Upper lobe of left lung (tissue), 6 donors: Measurements from ENCODE around the gene CERK. TPM values are rescaled to one million over a fixed set of nuclear protein-coding genes. Genes with fewer than 3 reads are reported as not detected.

Experiments
- ATAC-seq, 2 donors: fragments of 200-7000 bp; cut with Tn5 transposase; one replicate each; pipeline ENCODE4 v1.9.1; 2022; ENCODE audit warnings: mild to moderate bottlenecking in 2 of 2, moderate library complexity in 2 of 2; ENCODE audit not compliant: low FRiP score in 2 of 2
- DNase-seq, 2 donors: peaks; one replicate each; pipeline ENCODE4 v3.0.0-alpha.2; 2019 to 2020
- H3K27ac ChIP-seq, 4 donors: fragments of 200-600 bp; sonication (generic); one replicate each; pipeline ENCODE4 v1.5.1; 2016 to 2019
- H3K27me3 ChIP-seq, 4 donors: fragments of 200-600 bp; sonication (generic); one replicate each; pipeline ENCODE4 v1.5.1; 2017 to 2019
- H3K36me3 ChIP-seq, 4 donors: fragments of 200-600 bp; sonication (generic); one replicate each; pipeline ENCODE4 v1.5.1; 2016 to 2019
- H3K4me1 ChIP-seq, 4 donors: fragments of 200-600 bp; sonication (generic); one replicate each; pipeline ENCODE4 v1.5.1; 2018 to 2019
- H3K4me3 ChIP-seq, 4 donors: fragments of 200-600 bp; sonication (generic); one replicate each; pipeline ENCODE4 v1.5.1; 2017 to 2019; ENCODE audit warnings: mild to moderate bottlenecking in 2 of 4, moderate library complexity in 1 of 4
- H3K9me3 ChIP-seq, 4 donors: fragments of 200-600 bp; sonication (generic); one replicate each; pipeline ENCODE4 v1.5.1; 2018 to 2019
- EP300 ChIP-seq, 4 donors: sonication (generic); formaldehyde crosslinking; IDR thresholded peaks; one replicate each; pipeline ENCODE4 v1.5.1; 2017; ENCODE audit warnings: antibody characterized with exemption in 4 of 4, control low read depth in 2 of 4
- POLR2A ChIP-seq, 4 donors: fragments of 450-650 bp; IDR thresholded peaks; one replicate each; pipeline ENCODE4 v1.5.1; 2016 to 2017; ENCODE audit warnings: antibody characterized with exemption in 4 of 4, mild to moderate bottlenecking in 2 of 4
- POLR2AphosphoS5 ChIP-seq, 2 donors: sonication (generic); formaldehyde crosslinking; IDR thresholded peaks; one replicate each; pipeline ENCODE4 v1.5.1; 2017; ENCODE audit warnings: antibody characterized with exemption in 2 of 2
- whole genome bisulfite sequencing, 2 donors: methylation state at CpG; one replicate each; pipeline ENCODE4 v1.1.5; 2017 to 2018; 5-methylcytosine and 5-hydroxymethylcytosine counted together
- total RNA-seq, 6 donors: library from RNA; depleted of rRNA in 4 of 6; stranded (reverse); fragments of >200 nt in 4 of 6; gene quantifications; one replicate each; pipeline versions ENCODE4 v1.1.0 to v1.2.1, GENCODE V29; 2016 to 2021
- TF ChIP-seq, protein P1 (sequence below), 6 experiments: fragments of 450-650 bp in 4 of 6; fragments of 200-600 bp in 2 of 6; sonication (generic) in 2 of 6; IDR thresholded peaks; one replicate each; pipeline ENCODE4 v1.5.1; 2016 to 2019; ENCODE audit warnings: antibody characterized with exemption in 6 of 6
- donor health status: DM: no; HTN: no; CAD: no; lungs with moderate emphysema.
- donor health status: DM: no; HTN: yes; CAD: no; lungs with severe emphysema.

The CERK gene
- total RNA-seq, 6 donors from 2014 or later: 26.9 to 55.5 (median 32.7) TPM

- H3K27me3 ChIP-seq: no peaks in the 10 kb centered on the region
- H3K4me3 ChIP-seq: no peak overlapping the region
- DNase-seq (peak in 1 of 2 donors; percentile 58), ATAC-seq (no peak)
- H3K36me3 ChIP-seq: peaks cover 15 to 81% (median 62%) of the 10 kb centered on the region in 4 donors
- no peaks in the 10 kb centered on the region for H3K9me3 ChIP-seq
- WGBS, 2 donors: 94 to 95% methylated on average over 15 of the region's 17 CpGs
- no peaks in the 10 kb centered on the region for H3K4me1 ChIP-seq
- TF ChIP-seq EP300 (IDR thresholded peaks at IDR 0.05) (no peak), POLR2AphosphoS5 (IDR thresholded peaks at IDR 0.05) (no peak), POLR2A (IDR thresholded peaks at IDR 0.05) (no peak)
- TF ChIP-seq, protein P1, sequence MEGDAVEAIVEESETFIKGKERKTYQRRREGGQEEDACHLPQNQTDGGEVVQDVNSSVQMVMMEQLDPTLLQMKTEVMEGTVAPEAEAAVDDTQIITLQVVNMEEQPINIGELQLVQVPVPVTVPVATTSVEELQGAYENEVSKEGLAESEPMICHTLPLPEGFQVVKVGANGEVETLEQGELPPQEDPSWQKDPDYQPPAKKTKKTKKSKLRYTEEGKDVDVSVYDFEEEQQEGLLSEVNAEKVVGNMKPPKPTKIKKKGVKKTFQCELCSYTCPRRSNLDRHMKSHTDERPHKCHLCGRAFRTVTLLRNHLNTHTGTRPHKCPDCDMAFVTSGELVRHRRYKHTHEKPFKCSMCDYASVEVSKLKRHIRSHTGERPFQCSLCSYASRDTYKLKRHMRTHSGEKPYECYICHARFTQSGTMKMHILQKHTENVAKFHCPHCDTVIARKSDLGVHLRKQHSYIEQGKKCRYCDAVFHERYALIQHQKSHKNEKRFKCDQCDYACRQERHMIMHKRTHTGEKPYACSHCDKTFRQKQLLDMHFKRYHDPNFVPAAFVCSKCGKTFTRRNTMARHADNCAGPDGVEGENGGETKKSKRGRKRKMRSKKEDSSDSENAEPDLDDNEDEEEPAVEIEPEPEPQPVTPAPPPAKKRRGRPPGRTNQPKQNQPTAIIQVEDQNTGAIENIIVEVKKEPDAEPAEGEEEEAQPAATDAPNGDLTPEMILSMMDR (IDR thresholded peaks at IDR 0.05): no peak
- no peak overlapping the region for H3K27ac ChIP-seq
These were observed 71.3 kb downstream of the CERK start for GRCh38 chr22:46666577-46667244.

DNA sequence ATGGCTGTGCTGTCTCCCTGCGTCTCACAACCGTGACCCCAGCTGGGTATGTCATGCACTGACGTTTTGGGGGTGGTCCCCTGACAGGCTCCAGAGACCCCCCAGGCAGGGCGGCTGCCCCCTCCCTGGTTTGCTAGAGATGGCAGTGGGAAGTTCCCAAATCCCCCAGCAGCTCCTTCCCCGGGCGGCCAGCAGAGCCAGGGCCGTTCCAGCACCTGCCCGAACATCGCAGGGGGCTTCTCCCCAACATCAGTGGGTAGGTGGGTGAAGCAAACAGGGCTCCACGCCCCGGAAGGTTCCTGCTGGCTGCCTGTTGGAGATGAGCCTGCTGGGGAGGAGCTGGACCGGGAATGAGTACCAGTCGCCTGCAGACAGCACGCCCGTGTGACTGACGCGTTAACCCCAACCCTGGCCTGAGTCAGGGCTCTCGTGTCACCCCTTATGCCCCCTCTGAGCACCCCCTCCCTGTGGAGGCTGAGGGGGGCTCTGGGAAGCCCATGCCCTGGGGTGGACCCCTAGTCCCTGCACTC is 72.2 kb downstream of the CERK start:
- no peaks in the 10 kb centered on the region for H3K27me3 ChIP-seq
- peaks cover 0 to 3% (median 0%) of the 10 kb centered on the region in 4 donors for H3K4me1 ChIP-seq
- H3K9me3 ChIP-seq: no peaks in the 10 kb centered on the region
- no peak overlapping the region for H3K27ac ChIP-seq
- ATAC-seq (no peak), DNase-seq (peak in 1 of 2 donors; percentile 64)
- H3K36me3 ChIP-seq: peaks cover 15 to 86% (median 61%) of the 10 kb centered on the region in 4 donors
- WGBS, 2 donors: 81 to 96% methylated on average over 3 to 18 of the region's 18 CpGs
- H3K4me3 ChIP-seq: no peak overlapping the region
- TF ChIP-seq EP300 (IDR thresholded peaks at IDR 0.05) (no peak), POLR2A (IDR thresholded peaks at IDR 0.05) (no peak), POLR2AphosphoS5 (IDR thresholded peaks at IDR 0.05) (no peak)
- TF ChIP-seq, protein P1 (IDR thresholded peaks at IDR 0.05): no peak

- no peaks in the 10 kb centered on the region for H3K27me3 ChIP-seq
- no peak overlapping the region for H3K4me3 ChIP-seq
- 95 to 97% methylated on average over 11 to 21 of the region's 21 CpGs for WGBS, 2 donors
- peaks cover 15 to 82% (median 55%) of the 10 kb centered on the region in 4 donors for H3K36me3 ChIP-seq
- no peak for TF ChIP-seq POLR2A (IDR thresholded peaks at IDR 0.05)
- DNase-seq: peak in 1 of 2 donors; percentile 70
- H3K4me1 ChIP-seq: peaks cover 0 to 9% (median 5%) of the 10 kb centered on the region in 4 donors
- ATAC-seq: no peak
- no peaks in the 10 kb centered on the region for H3K9me3 ChIP-seq
- no peak overlapping the region for H3K27ac ChIP-seq
These were observed 72.8 kb downstream of the CERK start for GRCh38 chr22:46665151-46665695.

GRCh38 chr22:46664301-46664855 is 73.7 kb downstream of the CERK start:
- H3K36me3 ChIP-seq: peaks cover 15 to 77% (median 49%) of the 10 kb centered on the region in 4 donors
- no peak for ATAC-seq
- no peak overlapping the region for H3K27ac ChIP-seq
- peaks cover 0 to 11% (median 5%) of the 10 kb centered on the region in 4 donors for H3K4me1 ChIP-seq
- no peaks in the 10 kb centered on the region for H3K27me3 ChIP-seq
- no peaks in the 10 kb centered on the region for H3K9me3 ChIP-seq
- TF ChIP-seq, protein P1 (IDR thresholded peaks at IDR 0.05): no peak
- no peak for TF ChIP-seq POLR2AphosphoS5 (IDR thresholded peaks at IDR 0.05)
- no peak for TF ChIP-seq POLR2A (IDR thresholded peaks at IDR 0.05)
- no peak for TF ChIP-seq EP300 (IDR thresholded peaks at IDR 0.05)
- H3K4me3 ChIP-seq: no peak overlapping the region
- peak in 1 of 2 donors; percentile 69 for DNase-seq
- 96 to 100% methylated on average over 5 to 9 of the region's 13 CpGs for WGBS, 2 donors

- Histone ChIP-seq H3K27me3 (no peaks in the 10 kb centered on the region), H3K36me3 (peaks cover 15 to 70% (median 46%) of the 10 kb centered on the region in 4 donors), H3K4me3 (no peak overlapping the region), H3K27ac (no peak overlapping the region), H3K9me3 (no peaks in the 10 kb centered on the region), H3K4me1 (peaks cover 0 to 11% (median 5%) of the 10 kb centered on the region in 4 donors)
- no peak for TF ChIP-seq EP300 (IDR thresholded peaks at IDR 0.05)
- TF ChIP-seq POLR2AphosphoS5 (IDR thresholded peaks at IDR 0.05): no peak
- TF ChIP-seq, protein P1 (IDR thresholded peaks at IDR 0.05): no peak
- TF ChIP-seq POLR2A (IDR thresholded peaks at IDR 0.05): no peak
- no peak for ATAC-seq
- DNase-seq: peak in 1 of 2 donors; percentile 66
- WGBS, 2 donors: 94 to 97% methylated on average over 19 to 27 of the region's 28 CpGs
These were observed 74.5 kb downstream of the CERK start for GRCh38 chr22:46663436-46664100.
